Neural cell (in vitro differentiated cells): Measurements from ENCODE around the gene NMT1. TPM values are rescaled to one million over a fixed set of nuclear protein-coding genes. Genes with fewer than 3 reads are reported as not detected.

Source experiments
- H2AFZ ChIP-seq: fragments of 200-600, 300-800 bp; sonication (generic), shearing (Covaris generic); 2 replicates; pipeline ENCODE4 v1.6.0; 2014; ENCODE audit warnings: low read depth, mild to moderate bottlenecking, antibody characterized with exemption, low read length, moderate library complexity
- H3F3A ChIP-seq: fragments of 200-600 bp; shearing (Covaris generic); 2 replicates; pipeline ENCODE4 v1.6.1; 2016; ENCODE audit warnings: mild to moderate bottlenecking, moderate library complexity, mixed read lengths, antibody characterized with exemption, low read length; ENCODE audit not compliant: insufficient read depth, poor library complexity, severe bottlenecking
- H3K27ac ChIP-seq: fragments of 200-600, 300-800 bp; sonication (generic), shearing (Covaris generic); 2 replicates; pipeline ENCODE4 v1.5.1; 2014; ENCODE audit warnings: mild to moderate bottlenecking, low read length, moderate library complexity
- H3K27me3 ChIP-seq: fragments of 300-800, 200-600 bp; sonication (generic), shearing (Covaris generic); 2 replicates; pipeline ENCODE4 v1.6.0; 2014; ENCODE audit warnings: mild to moderate bottlenecking, low read depth, low read length, moderate library complexity; ENCODE audit not compliant: insufficient read depth
- H3K36me3 ChIP-seq: fragments of 300-800, 200-600 bp; sonication (generic), shearing (Covaris generic); 2 replicates; pipeline ENCODE4 v1.5.1; 2014; ENCODE audit warnings: mild to moderate bottlenecking, antibody characterized with exemption, low read length, moderate library complexity; ENCODE audit not compliant: insufficient read depth
- H3K4me2 ChIP-seq: fragments of 300-800, 200-600 bp; sonication (generic), shearing (Covaris generic); 2 replicates; pipeline ENCODE4 v1.6.0; 2014; ENCODE audit warnings: mild to moderate bottlenecking, low read length
- H3K4me3 ChIP-seq: fragments of 300-800, 200-600 bp; sonication (generic), shearing (Covaris generic); 2 replicates; pipeline ENCODE4 v1.5.1; 2014; ENCODE audit warnings: mild to moderate bottlenecking, low read length, moderate library complexity
- H3K79me2 ChIP-seq: fragments of 200-600 bp; shearing (Covaris generic); replicated peaks from 2 replicates; pipeline ENCODE4 v1.6.0; 2014; ENCODE audit warnings: mild to moderate bottlenecking, low read length, moderate library complexity; ENCODE audit not compliant: insufficient read depth
- H3K9ac ChIP-seq: fragments of 300-800, 200-600 bp; sonication (generic), shearing (Covaris generic); 2 replicates; pipeline ENCODE4 v1.6.1; 2016; ENCODE audit warnings: mild to moderate bottlenecking, low read length, mixed read lengths
- H3K9me2 ChIP-seq: fragments of 200-600 bp; shearing (Covaris generic); 2 replicates; pipeline ENCODE4 v1.6.1; 2016; ENCODE audit warnings: mild to moderate bottlenecking, low read length, mixed read lengths; ENCODE audit not compliant: insufficient read depth
- H3K9me3 ChIP-seq: fragments of 200-600, 300-800 bp; sonication (generic), shearing (Covaris generic); 2 replicates; pipeline ENCODE4 v1.6.1; 2016; ENCODE audit warnings: mild to moderate bottlenecking, mixed run types, low read length, moderate library complexity, mixed read lengths
- H4K20me1 ChIP-seq: fragments of 200-600 bp; shearing (Covaris generic); 2 replicates; pipeline ENCODE4 v1.6.1; 2016; ENCODE audit warnings: mild to moderate bottlenecking, mixed run types; ENCODE audit not compliant: insufficient read depth
- EP300 ChIP-seq: fragments of 450-650 bp; conservative IDR thresholded peaks from 2 replicates; pipeline ENCODE4 v1.6.1; 2014; ENCODE audit warnings: antibody characterized with exemption, mild to moderate bottlenecking, moderate library complexity; ENCODE audit not compliant: poor library complexity, severe bottlenecking
- EZH2 ChIP-seq: fragments of 200-600, 300-800 bp; shearing (Covaris generic), sonication (generic); IDR thresholded peaks from 2 replicates; pipeline ENCODE4 v1.6.1; 2014; ENCODE audit warnings: antibody characterized with exemption, low read length, borderline replicate concordance, mild to moderate bottlenecking; ENCODE audit not compliant: insufficient read depth, poor library complexity, severe bottlenecking
- MXI1 ChIP-seq: fragments of 450-650 bp; conservative IDR thresholded peaks from 2 replicates; pipeline ENCODE4 v1.6.1; 2014; ENCODE audit warnings: antibody characterized with exemption, mild to moderate bottlenecking; ENCODE audit not compliant: poor library complexity, severe bottlenecking
- POLR2AphosphoS5 ChIP-seq: IDR thresholded peaks from 2 replicates; pipeline ENCODE4 v1.6.1; 2012
- RAD21 ChIP-seq: fragments of 450-650 bp; conservative IDR thresholded peaks from 2 replicates; pipeline ENCODE4 v1.6.1; 2014; ENCODE audit warnings: antibody characterized with exemption, mild to moderate bottlenecking, moderate library complexity
- SMC3 ChIP-seq: fragments of 450-650 bp; conservative IDR thresholded peaks from 2 replicates; pipeline ENCODE4 v1.6.1; 2014; ENCODE audit warnings: antibody characterized with exemption, mild to moderate bottlenecking, moderate library complexity; ENCODE audit not compliant: poor library complexity
- TAF1 ChIP-seq: IDR thresholded peaks from 2 replicates; pipeline ENCODE4 v1.6.1; 2012; ENCODE audit warnings: low read depth
- polyA plus RNA-seq: library from polyadenylated mRNA; depleted of rRNA; stranded (reverse); fragments of >200 nt; gene quantifications from 2 replicates; pipeline ENCODE4 v1.2.3, GENCODE V29; 2014
- TF ChIP-seq, protein P1 (sequence below): fragments of 450-650 bp; IDR thresholded peaks from 2 replicates; pipeline ENCODE4 v1.5.1; 2014; ENCODE audit warnings: antibody characterized with exemption, mild to moderate bottlenecking, moderate library complexity; ENCODE audit not compliant: poor library complexity, severe bottlenecking
- TF ChIP-seq, protein P2 (sequence below): IDR thresholded peaks from 2 replicates; pipeline ENCODE4 v1.6.1; 2012; ENCODE audit warnings: borderline replicate concordance

The NMT1 gene
- polyA plus RNA-seq, 1 donor from 2014 or later = 23.4 TPM

DNA sequence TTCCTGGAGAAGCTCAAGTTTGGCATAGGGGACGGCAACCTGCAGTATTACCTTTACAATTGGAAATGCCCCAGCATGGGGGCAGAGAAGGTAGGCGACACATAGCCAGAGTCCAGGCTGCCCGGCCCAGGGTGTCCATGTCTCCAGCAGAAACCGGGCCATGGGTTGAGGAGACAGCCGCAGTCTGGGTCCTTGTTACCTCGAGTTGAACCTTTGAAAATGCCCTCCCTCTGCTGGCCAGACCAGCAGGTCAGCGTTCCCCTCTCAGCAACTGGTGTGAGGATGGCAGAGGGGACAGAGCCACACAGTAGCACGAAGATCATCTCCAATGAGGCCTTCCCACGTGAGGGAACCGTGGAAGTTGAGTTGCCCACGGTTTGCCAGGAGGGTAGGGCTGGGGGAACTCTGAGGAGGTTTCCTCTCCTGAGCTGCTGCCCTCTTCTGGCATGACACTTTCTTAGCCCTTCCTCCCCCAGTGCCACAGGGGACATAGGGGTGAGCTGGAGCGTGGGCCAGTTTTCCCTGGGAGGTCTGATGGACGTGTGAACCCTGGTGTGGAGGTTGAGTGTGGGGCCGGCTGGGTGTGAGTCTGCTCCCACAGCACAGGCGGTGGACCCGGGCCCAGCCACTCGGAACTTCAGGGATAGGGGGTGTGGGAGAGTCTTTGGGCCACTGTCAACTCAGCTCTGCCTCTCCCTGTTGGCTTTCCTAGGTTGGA, 43.9 kb downstream of the NMT1 start:
- Histone ChIP-seq H3K36me3 (peaks cover 6% of the 10 kb centered on the region), H3K27ac (no peak overlapping the region), H3K4me2 (no peak overlapping the region)

DNA sequence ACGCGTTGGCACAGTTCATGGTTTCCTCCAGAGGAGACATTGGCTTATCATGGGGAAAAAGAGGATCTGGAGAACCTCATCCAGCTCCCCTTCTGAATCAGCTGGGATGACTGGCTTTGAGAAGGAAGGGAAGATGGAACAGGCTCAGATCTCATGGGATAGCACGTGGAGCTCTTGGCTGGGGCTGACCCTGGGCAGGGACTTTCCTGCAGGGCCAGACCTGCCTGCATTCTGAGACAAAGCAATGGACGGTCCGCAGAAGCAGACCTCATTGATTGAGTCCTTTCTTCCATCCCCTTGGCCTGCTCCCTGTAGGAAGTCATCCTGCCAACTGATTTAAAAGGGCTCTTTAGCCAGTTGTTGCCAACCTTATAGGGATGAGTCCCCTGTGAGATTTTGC, 45.0 kb downstream of the NMT1 start:
- Histone ChIP-seq H3K27ac (no peak overlapping the region), H2AFZ (no peak overlapping the region), H3K9me2 (no peaks in the 10 kb centered on the region), H3K27me3 (no peaks in the 10 kb centered on the region), H4K20me1 (no peaks in the 10 kb centered on the region), H3K9ac (no peak overlapping the region), H3K9me3 (no peaks in the 10 kb centered on the region), H3K36me3 (peaks cover 6% of the 10 kb centered on the region), H3K4me3 (no peak overlapping the region), H3F3A (no peaks in the 10 kb centered on the region), H3K4me2 (no peak overlapping the region), H3K79me2 (no peaks in the 10 kb centered on the region)
- TF ChIP-seq RAD21 (no peak), EZH2 (no peak), POLR2AphosphoS5 (no peak), SMC3 (no peak), EP300 (no peak), MXI1 (no peak), TAF1 (no peak)
- TF ChIP-seq, protein P1, sequence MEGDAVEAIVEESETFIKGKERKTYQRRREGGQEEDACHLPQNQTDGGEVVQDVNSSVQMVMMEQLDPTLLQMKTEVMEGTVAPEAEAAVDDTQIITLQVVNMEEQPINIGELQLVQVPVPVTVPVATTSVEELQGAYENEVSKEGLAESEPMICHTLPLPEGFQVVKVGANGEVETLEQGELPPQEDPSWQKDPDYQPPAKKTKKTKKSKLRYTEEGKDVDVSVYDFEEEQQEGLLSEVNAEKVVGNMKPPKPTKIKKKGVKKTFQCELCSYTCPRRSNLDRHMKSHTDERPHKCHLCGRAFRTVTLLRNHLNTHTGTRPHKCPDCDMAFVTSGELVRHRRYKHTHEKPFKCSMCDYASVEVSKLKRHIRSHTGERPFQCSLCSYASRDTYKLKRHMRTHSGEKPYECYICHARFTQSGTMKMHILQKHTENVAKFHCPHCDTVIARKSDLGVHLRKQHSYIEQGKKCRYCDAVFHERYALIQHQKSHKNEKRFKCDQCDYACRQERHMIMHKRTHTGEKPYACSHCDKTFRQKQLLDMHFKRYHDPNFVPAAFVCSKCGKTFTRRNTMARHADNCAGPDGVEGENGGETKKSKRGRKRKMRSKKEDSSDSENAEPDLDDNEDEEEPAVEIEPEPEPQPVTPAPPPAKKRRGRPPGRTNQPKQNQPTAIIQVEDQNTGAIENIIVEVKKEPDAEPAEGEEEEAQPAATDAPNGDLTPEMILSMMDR = no peak
- TF ChIP-seq, protein P2, sequence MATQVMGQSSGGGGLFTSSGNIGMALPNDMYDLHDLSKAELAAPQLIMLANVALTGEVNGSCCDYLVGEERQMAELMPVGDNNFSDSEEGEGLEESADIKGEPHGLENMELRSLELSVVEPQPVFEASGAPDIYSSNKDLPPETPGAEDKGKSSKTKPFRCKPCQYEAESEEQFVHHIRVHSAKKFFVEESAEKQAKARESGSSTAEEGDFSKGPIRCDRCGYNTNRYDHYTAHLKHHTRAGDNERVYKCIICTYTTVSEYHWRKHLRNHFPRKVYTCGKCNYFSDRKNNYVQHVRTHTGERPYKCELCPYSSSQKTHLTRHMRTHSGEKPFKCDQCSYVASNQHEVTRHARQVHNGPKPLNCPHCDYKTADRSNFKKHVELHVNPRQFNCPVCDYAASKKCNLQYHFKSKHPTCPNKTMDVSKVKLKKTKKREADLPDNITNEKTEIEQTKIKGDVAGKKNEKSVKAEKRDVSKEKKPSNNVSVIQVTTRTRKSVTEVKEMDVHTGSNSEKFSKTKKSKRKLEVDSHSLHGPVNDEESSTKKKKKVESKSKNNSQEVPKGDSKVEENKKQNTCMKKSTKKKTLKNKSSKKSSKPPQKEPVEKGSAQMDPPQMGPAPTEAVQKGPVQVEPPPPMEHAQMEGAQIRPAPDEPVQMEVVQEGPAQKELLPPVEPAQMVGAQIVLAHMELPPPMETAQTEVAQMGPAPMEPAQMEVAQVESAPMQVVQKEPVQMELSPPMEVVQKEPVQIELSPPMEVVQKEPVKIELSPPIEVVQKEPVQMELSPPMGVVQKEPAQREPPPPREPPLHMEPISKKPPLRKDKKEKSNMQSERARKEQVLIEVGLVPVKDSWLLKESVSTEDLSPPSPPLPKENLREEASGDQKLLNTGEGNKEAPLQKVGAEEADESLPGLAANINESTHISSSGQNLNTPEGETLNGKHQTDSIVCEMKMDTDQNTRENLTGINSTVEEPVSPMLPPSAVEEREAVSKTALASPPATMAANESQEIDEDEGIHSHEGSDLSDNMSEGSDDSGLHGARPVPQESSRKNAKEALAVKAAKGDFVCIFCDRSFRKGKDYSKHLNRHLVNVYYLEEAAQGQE = no peak

More for the DNA sequence above, 43.9 kb downstream of the NMT1 start:
- H3K79me2 ChIP-seq = no peaks in the 10 kb centered on the region
- no peak overlapping the region for H2AFZ ChIP-seq
- H3K9me3 ChIP-seq = no peaks in the 10 kb centered on the region
- no peaks in the 10 kb centered on the region for H3F3A ChIP-seq
- no peak overlapping the region for H3K4me3 ChIP-seq
- no peak overlapping the region for H3K9ac ChIP-seq
- no peaks in the 10 kb centered on the region for H3K27me3 ChIP-seq
- no peaks in the 10 kb centered on the region for H3K9me2 ChIP-seq
- TF ChIP-seq, protein P2 = no peak
- no peak for TF ChIP-seq TAF1
- no peak for TF ChIP-seq POLR2AphosphoS5
- no peak for TF ChIP-seq SMC3
- no peak for TF ChIP-seq EP300
- no peak for TF ChIP-seq MXI1
- TF ChIP-seq, protein P1 = no peak
- no peak for TF ChIP-seq EZH2
- TF ChIP-seq RAD21 = no peak
- H4K20me1 ChIP-seq = no peaks in the 10 kb centered on the region
